ENCODE results near the gene TSPAN19. TPM values are rescaled to one million over a fixed set of nuclear protein-coding genes. Genes with fewer than 3 reads are reported as not detected.
"Not testable (repeated sequence)": the region's sequence is repeated elsewhere in the genome, so short reads cannot be mapped to it uniquely, and the experiment has no call there.

Gene TSPAN19
- 0.91 TPM in 1 of 2 replicates, not detected in the other for total RNA-seq (2014; rRNA removed; shearing (Covaris generic))

DNA sequence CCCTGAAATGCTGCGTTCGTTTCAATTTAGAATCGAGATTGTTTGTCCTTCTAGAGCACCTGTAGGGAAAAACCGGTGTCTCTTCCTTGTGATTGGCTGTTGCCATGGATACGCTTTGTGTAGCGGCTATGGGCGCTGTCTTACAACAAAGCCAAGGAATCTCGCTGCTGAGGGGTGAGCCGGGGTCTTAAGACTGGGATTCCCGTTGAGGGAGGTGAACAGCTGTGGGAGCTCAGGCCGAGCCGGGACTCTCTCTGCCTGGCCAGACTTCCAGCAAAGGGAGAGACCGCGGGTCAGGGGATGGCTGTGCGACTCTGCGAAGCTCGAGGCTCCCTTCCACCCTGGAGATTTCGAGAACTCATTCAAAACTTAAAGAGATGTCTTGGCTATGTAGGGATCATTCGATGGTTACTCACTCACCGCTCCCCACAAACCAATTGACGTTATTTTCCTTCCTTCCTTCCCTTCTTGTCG is at the start of gene TSPAN19, which contains the start of gene LRRIQ1:
TSS of gene TSPAN19 (minus strand) at position 44 of the 474 bp plus-strand sequence. CDS start 6,331 bp downstream, outside the sequence.
TSS of gene LRRIQ1 (plus strand) at position 118 of the 474 bp plus-strand sequence. CDS start 1,826 bp downstream, outside the sequence.
- DNase-seq (ENCODE audit: low read depth), result peak; percentile 91

DNA sequence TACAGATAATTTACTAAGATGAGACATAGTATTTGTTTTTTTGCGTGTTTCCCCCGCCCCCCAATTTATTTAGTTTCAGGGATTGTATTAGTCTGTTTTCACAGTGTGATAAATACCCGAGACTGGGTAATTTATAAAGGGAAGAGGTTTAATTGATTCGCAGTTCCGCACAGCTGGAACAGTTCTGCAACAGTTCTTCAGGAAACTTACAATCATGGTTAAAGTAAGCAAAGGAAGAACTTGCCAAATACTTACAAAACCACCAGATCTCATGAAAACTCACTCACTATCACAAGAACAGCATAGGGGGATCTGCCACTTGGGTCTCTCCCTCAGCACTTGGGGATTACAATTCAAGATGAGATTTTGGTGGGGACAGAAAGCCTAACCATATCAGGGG is 49.0 kb upstream of the TSPAN19 start:
- no peak for DNase-seq (ENCODE audit: low read depth)

DNA sequence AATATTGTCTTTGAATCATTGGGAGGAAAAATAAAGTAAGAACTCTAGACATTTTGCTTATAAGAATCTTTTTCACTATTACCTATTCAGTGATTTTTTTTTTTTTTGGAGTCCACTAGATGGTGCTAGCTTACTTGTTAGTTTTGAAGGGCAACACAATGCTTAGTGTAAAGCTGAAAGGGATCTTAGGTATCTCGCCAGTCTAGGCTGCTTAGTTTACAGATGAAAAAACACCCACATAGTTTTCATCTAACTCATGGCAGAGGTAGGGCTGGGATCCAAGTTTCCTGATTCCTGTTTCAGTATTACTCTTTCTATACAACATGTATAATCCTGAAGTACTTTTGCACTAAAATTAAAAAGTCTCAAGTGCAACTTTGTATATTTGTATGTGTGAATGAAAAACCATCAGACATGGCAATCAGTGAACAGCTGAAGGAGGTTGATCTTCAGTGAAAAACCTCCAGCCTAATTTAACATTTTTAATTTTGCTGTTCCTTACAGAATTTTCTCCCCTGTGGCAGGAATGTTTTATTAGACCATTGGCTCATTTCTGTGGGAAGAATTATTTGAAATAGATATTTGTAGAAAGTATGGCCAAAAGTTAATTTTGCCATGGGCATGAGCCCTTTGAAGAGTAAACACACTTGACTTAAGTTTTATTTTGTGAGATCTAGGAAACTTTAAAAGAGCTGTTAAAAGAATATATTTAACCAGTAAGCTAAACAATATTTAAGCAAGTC is 40.8 kb upstream of the TSPAN19 start:
- DNase-seq (ENCODE audit: low read depth), result peak; percentile 75

DNA sequence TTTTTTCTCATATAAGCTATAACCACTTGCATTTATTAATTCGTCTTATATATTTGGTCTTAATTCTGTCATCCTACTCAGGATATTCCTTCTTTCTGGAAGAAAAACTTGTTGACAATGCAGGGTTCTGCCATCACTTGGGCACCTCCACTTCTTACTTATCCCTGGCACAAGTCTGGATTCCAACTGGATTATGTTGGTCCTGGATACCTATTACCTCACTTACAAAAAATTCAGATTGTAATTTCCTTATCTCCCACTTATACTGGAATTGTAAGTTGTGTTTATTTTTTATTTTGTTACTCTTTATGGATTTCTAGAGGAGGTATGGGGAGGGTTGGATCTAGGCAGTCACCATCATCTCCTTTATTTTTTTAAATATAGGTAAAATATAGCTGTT is 36.7 kb upstream of the TSPAN19 start:
- DNase-seq (ENCODE audit: low read depth), result peak; percentile 13

DNA sequence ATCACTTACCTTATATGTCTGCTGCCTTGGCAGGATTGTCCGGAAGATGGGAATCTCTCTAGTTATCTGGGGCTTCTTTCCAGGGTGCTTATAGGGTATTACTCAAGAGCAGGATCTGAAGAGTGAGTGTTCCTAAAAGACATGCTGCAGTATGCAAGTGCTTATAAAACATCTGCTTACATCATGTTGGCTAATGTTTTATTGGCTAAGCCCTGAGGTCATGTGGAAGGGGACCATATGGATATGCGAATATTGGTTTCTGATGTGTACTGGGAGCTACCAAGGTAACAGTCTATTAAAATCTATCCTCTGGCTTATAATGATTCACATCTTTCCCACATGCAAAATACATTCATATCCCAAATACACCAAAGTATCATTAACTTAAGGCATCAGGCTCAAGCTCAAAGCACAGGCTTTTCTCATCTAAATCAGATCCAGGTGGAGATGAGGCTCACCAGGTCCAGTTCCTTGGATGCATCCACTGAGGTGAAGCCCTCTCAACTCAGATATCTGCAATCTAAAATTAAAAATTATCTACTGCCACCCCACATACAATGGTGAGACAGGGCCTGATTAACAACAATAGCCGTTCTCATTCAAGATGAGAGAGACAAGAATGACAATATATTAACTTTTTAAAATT is 29.9 kb upstream of the TSPAN19 start:
- no peak for DNase-seq (ENCODE audit: low read depth)

DNA sequence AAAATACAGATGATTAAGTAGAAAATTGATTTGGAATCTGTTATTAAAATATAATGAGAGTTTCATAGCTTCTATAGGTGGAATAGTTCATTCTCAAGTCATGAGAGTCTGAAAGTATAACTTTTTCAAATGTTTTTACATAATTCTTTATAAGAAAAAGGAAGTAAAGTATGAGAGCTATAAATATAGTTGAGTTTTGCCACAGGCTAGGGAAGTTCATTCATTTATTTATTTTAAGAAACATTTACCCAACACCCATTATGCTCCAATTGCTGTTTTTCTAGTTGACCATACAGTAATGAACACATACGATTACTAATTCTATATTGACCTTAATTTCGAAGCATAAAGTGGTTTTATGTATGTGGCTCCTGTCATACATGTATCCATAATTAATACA is 24.8 kb upstream of the TSPAN19 start:
- no peak for DNase-seq (ENCODE audit: low read depth)

DNA sequence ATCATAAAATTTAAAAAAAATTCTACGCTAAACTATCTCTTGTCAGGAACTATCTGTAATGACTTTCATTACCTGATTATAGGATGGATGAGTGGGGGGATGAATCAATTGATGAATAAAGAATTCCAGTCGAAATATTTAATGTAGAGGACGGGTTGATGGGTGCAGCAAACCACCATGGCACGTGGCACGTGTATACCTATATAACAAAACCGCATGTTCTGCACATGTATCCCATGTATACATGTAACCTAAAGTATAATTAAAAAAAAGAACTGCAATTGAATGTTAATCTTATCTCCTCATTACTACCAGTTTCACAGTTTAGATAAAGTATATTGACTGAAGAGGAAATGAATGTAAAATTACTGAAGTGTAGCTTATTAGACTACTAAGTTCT is 23.5 kb upstream of the TSPAN19 start:
- no peak for DNase-seq (ENCODE audit: low read depth)

DNA sequence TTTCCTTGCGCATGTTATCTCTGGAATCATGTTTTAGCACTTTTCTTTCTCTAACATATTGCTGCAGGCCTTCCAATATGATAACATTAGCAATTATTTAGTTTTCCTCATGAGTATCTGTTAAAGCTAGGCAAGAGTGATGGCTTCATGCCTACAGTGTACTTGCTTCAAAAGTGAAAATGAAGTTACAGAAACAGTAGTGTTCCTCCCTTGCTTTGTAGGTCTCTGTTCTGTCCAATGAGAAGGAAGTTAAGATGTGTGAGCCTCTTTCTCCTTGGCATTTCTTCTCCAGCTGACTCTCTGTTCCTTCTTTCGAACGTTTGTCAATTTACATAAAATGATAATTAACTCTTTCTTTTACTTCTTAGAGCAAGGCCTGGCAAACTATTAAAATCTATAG is 22.3 kb upstream of the TSPAN19 start:
- no peak for DNase-seq (ENCODE audit: low read depth)

DNA sequence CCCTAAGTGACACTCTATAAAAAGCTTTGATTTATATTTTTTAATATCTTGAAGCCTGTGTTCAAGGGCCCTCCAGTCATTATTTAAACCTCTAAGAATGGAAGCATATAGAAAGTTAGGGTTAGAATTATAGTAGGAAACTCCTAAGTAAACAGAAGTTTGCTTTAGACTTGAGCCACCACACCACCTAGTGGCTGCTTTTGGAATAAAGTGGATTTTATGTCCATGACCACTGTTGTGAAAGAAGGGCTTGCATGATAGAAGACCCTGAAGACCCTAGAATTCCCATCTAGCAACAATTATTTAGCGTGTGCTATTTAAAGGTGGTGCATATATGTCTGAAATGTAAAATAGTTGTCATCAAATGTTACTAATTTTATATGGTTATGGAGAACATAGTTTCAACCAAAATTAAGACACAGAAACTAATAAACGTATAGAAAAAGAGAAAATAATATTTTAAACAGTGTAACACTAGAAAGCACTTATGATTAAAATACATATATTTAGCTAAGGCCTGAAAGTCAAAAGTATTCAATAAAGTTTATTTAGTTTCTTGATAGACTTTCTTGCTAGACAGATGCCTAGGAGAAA is 21.4 kb upstream of the TSPAN19 start:
- DNase-seq (ENCODE audit: low read depth), result peak; percentile 45

DNA sequence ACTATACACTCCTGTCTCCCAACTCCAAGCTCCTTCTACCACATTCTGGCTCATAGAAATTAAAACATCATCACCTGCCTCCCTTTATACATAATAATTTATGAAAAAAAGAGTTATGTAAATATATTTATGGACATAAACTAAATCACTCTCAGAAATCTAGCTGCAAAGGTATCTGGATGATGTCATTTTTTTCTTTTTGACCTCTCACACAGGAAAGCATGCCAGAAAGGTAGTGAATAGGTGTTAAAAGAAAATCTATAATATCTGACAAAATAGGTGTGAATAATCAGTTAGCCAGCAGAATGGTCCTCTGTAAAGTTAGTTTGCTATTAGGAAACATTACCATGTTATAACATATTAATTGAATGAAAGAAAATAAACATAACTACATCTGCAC is 7.8 kb upstream of the TSPAN19 start:
- DNase-seq (ENCODE audit: low read depth), result no peak

DNA sequence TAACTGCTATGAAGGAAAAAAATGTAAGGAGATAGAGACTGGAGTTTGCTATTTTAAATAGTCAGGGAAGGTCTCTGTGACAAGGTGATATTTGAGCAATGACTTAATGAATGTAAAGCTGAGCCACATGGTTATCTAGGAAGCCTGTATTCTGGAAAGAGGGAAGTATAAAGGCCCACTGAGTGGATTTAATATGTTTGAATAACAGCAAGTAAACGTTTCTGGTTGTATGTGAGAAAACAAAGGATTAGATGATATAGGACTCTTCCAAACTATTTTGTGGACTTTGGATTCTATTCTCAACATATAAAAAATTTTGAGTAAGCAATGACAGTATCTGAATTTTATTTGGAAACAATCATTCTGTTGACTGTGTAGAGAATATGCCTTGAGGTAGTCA is 5.3 kb upstream of the TSPAN19 start:
- no peak for DNase-seq (ENCODE audit: low read depth)

DNA sequence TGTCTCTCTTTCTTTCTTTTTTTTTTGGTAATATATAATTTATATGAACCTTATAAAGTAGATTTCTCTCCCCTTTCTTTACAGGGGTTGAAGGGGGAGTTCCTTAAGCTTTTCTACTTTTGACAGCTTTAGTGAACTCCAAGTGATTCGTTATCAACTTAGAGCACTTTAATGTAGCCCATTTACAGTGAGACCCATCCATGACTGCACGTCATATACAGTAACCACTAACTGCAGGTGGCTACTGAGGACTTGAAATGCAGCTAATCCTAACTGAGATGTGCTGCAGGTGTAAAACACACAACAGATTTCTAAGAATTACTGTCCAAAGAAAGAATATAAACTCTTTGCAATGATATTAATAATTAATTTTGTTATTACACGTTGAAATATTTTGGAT is 656 bp upstream of the TSPAN19 start:
- no peak for DNase-seq (ENCODE audit: low read depth)

DNA sequence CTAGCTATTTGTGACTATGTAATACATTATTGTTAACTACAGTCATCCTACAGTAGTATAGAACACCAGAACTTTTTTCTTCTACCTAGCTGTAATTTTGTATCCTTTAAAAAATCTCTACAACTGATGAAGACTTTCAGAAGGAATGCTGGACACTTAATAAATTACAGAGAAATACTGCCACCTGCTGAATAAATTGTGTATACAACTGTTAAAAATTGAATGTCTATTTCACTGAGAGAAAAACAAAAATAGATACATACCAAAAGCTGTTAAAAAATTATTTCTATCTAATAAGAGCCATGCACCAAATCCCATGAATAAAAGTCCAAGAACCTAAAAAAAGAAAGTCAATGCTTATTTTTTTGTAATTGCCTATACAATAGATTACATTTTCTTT is 6.6 kb downstream of the TSPAN19 start:
- DNase-seq (ENCODE audit: low read depth), result no peak

DNA sequence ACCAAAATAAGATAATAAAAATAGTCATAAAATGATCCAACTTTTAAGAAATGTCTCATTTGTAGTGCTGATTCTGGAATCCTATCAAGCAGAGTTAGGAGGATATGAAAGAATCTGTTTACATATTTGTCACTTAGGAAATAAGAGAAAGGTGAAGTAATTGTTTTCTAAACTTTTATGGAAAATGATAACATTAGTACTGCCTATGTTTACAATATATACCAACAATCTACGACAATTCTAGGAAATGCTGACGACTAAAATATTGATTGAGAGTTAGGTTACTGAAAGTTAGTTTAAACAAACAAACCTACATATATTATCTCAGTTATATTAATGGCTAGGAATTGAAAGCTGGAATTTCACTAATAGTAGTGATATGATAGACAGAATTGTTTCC is 18.0 kb downstream of the TSPAN19 start:
- no peak for DNase-seq (ENCODE audit: low read depth)

DNA sequence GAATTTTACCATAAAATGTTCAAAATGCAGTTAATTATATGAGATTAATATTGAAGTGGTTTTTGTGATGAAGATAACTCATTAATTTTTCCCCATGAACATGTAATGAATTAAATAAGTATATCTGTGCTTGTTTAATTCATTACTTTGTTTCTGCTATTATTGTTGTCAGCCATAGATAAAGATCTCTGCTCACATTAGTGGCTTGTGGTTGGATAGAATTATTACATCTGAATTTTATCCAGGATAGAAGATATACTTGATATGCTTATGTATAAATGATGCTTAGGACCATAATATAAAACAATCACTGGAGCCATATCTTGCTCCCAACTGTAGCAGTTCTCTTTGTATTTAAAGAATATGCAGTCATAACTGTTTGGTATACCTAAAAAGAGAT is 18.5 kb downstream of the TSPAN19 start:
- DNase-seq (ENCODE audit: low read depth), result no peak

DNA sequence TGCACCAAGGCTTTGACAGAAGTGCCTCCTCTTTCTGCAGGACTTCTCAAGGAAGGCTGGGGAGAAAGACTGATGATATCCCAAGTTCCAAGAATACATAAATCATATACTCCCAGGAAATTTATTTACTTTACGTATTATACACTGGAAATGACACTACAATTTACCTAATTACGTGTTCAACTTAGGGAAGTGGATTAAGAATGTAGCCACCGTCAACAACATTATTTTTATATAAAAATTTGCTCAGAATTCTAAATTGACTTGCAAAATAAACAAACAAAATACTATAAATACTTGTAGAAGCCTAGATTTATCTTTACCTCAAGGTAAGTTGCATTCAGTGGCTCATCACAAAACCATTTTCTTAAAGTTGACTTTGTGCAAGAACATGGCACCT is 18.9 kb downstream of the TSPAN19 start:
- DNase-seq (ENCODE audit: low read depth), result no peak

DNA sequence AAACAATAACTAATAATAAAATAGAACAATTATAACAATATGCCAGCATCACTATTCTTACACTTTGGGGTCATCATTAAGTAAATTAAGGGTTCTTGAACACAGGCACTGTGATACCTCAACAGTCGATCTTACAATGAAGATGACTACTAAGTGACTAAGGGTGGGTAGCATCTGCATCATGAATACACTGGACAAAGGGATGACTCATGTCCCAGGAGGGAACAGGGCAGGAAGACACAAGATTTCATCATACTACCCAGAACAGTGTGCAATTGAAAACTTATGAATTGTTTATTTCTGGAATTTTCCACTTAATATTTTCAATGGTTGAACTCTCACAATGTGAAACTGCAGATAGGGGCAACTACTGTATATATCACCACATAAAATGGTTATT is 19.7 kb downstream of the TSPAN19 start:
- peak; percentile 88 for DNase-seq (ENCODE audit: low read depth)

DNA sequence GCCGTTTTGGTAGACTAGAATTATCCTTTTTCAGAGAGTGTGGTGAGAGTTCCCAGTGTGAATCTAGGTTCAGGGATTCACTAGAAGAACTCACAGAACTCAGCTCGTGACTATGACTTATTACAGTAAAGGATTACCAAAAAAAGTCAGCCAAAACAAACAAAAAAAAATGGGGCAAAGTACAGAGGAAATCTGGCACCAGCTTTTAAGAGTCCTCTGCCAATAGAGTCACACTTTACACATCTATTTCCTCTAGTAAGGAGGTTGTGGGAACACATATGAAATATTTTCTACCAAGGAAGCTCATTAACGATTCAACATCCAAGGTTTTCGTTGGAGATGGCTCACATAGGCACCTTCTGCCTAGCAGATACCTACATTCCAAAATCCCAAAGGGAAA is 28.2 kb downstream of the TSPAN19 start:
- peak; percentile 10 for DNase-seq (ENCODE audit: low read depth)

DNA sequence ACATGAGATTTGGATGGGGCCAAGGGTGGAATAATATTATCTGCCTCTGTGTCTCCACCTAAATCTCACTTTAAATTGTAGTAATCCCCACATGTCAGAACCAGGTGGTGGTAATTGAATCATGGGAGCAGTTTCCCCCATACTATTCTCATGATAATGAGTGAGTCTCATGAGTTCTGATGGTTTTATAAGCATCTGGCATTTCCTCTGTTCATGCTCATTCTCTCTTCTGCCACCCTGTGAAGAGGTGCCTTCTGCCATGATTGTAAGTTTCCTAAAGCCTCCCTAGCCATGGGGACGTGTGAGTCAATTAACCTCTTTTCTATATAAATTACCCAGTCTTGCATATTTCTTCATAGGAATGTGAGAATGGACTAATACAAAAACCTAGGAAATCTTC is 29.9 kb downstream of the TSPAN19 start:
- no peak for DNase-seq (ENCODE audit: low read depth)

DNA sequence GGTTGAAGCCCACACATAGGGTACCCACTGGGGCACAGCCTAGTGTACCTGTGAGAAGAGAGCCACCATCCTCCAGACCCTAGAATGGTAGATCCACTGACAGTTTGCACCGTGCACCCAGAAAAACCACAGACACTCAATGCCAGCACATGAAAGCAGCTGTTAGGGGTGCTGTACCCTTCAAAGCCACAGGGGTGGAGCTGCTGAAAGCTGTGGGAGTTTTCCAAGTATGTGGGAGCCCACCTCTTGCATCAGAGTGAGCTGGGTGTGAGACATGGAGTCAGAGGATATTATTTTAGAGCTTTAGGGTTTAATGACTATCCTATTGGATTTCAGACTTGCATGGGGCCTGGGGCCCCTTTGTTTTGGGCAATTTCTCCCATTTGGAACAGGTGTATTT is 30.5 kb downstream of the TSPAN19 start:
- no peak for DNase-seq (ENCODE audit: low read depth)

DNA sequence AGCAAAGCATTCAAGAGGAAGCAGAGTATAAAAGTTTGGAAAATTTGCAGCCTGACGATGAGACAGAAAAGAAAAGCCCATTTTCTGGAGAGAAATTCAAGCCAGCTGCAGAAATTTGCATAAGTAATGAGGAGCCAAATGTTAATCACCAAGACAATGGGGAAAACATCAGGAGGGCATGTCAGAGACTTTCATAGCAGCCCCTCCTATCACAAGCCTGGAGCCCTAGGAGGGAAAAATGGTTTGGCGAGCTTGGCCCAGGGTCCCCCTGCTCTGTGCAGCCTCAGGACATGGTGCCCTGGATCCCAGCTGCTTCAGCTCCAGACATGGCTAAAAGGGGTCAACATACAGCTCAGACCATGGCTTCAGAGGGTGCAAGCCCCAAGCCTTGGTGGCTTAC is 31.0 kb downstream of the TSPAN19 start:
- not testable (repeated sequence) for DNase-seq (ENCODE audit: low read depth)

DNA sequence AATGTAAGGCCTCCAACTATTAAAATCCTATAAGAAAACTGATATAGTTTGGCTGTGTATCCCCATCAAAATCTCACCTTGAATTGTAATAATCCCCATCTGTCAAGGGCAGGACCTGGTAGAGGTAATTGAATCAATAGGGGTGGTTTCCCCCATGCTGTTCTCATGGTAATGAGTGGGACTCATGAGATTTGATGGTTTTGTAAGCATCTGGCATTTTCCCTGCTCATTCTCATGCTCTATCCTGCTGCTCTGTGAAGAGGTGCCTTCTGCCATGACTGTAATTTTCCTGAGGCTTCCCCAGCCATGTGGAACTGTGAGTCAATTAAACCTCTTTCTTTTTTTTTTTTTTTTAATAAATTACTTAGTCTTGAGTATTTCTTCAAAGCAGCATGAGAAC is 31.9 kb downstream of the TSPAN19 start:
- no peak for DNase-seq (ENCODE audit: low read depth)

DNA sequence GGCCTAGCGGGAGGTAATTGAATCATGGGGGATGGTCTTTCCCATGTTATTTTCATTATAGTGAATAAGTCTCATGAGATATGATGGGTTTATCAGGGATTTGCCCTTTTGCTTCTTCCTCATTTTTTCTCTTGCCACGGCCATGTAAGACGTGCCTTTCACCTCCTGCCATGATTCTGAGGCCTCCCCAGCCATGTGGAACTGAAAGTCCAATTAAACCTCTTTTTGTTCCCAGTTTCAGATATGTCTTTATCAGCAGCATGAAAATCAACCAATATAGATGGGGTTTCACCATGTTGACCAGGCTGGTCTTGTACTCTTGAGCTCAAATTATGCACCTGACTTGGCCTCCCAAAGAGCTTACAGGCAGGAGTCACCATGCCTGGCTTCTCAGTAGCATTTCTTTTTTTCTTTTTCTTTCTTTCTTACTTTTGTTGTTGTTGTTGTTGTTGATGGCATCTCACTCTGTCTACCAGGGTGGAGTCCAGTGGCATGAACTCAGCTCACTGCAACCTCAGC is 33.2 kb downstream of the TSPAN19 start:
- DNase-seq (ENCODE audit: low read depth), result no peak
